GM21447 (cell line): ENCODE results near the gene DNAJC21.
"Not testable (repeated sequence)": the region's sequence is repeated elsewhere in the genome, so short reads cannot be mapped to it uniquely, and the experiment has no call there.

Experiments
- ATAC-seq: cut with Tn5 transposase; IDR thresholded peaks from one replicate; pipeline ENCODE4 v1.9.1; 2021; ENCODE audit not compliant: unreplicated experiment

DNAJC21 gene

GRCh38 chr5:34923256-34923655 is 6.1 kb upstream of the DNAJC21 start:
- ATAC-seq = not testable (repeated sequence)

GRCh38 chr5:34923694-34924461 is 5.5 kb upstream of the DNAJC21 start:
- ATAC-seq = no peak

GRCh38 chr5:34924462-34924765 is 4.9 kb upstream of the DNAJC21 start:
- no peak for ATAC-seq

GRCh38 chr5:34926318-34926888 is 3.0 kb upstream of the DNAJC21 start:
- ATAC-seq = no peak

- no peak for ATAC-seq
Observed at GRCh38 chr5:34927785-34928184, 1.6 kb upstream of the DNAJC21 start.

- ATAC-seq = no peak
Observed at GRCh38 chr5:34928267-34928666, 1.1 kb upstream of the DNAJC21 start.

- ATAC-seq = peak; percentile 68
Observed at GRCh38 chr5:34929720-34930461, 532 bp downstream of the DNAJC21 start.

GRCh38 chr5:34930462-34930844 is 1.1 kb downstream of the DNAJC21 start:
- no peak for ATAC-seq

GRCh38 chr5:34930870-34931269 is 1.5 kb downstream of the DNAJC21 start:
- no peak for ATAC-seq

- ATAC-seq = no peak
Observed at GRCh38 chr5:34932947-34933346, 3.6 kb downstream of the DNAJC21 start.

GRCh38 chr5:34941936-34942335 is 12.6 kb downstream of the DNAJC21 start:
- no peak for ATAC-seq

GRCh38 chr5:34944044-34944443 is 14.7 kb downstream of the DNAJC21 start:
- ATAC-seq = no peak

- ATAC-seq = no peak
Observed at GRCh38 chr5:34944460-34945047, 15.2 kb downstream of the DNAJC21 start.

- ATAC-seq = no peak
Observed at GRCh38 chr5:34957321-34957720, 28.0 kb downstream of the DNAJC21 start.

GRCh38 chr5:34957857-34958690 is 28.7 kb downstream of the DNAJC21 start:
- no peak for ATAC-seq

GRCh38 chr5:34959323-34959722 is 30.0 kb downstream of the DNAJC21 start:
- peak; percentile 94 for ATAC-seq

- ATAC-seq = no peak
Observed at GRCh38 chr5:34967540-34967939, 38.2 kb downstream of the DNAJC21 start.

- ATAC-seq = no peak
Observed at GRCh38 chr5:34968258-34968657, 38.9 kb downstream of the DNAJC21 start.

GRCh38 chr5:34970552-34970951 is 41.2 kb downstream of the DNAJC21 start:
- ATAC-seq = no peak

GRCh38 chr5:34971655-34972054 is 42.3 kb downstream of the DNAJC21 start:
- ATAC-seq = not testable (repeated sequence)

GRCh38 chr5:34976347-34976746 is 47.0 kb downstream of the DNAJC21 start:
- ATAC-seq = no peak
